HuH-7.5 (cell line): ENCODE measurements around the gene TTC23.
A peak's percentile ranks its signal among the peaks of the same experiment; 100 is the strongest.
"Not testable (repeated sequence)": the region's sequence is repeated elsewhere in the genome, so short reads cannot be mapped to it uniquely, and the experiment has no call there.

Experiments
- DNase-seq: peaks from one replicate; pipeline ENCODE4 v3.0.0; 2011; ENCODE audit warnings: low spot score

The TTC23 gene

GRCh38 chr15:99250001-99250400 lies 620 bp upstream of the TTC23 start:
- DNase-seq = no peak

- no peak for DNase-seq
These were observed 1.2 kb downstream of the TTC23 start for GRCh38 chr15:99248000-99248715.

GRCh38 chr15:99247062-99247461 lies 2.3 kb downstream of the TTC23 start:
- no peak for DNase-seq

GRCh38 chr15:99244306-99244705 lies 5.1 kb downstream of the TTC23 start:
- no peak for DNase-seq

- no peak for DNase-seq
These were observed 7.6 kb downstream of the TTC23 start for GRCh38 chr15:99241752-99242151.

GRCh38 chr15:99239545-99240198 lies 9.7 kb downstream of the TTC23 start:
- DNase-seq = no peak

- no peak for DNase-seq
These were observed 10.5 kb downstream of the TTC23 start for GRCh38 chr15:99238849-99239248.

- not testable (repeated sequence) for DNase-seq
These were observed 15.2 kb downstream of the TTC23 start for GRCh38 chr15:99234160-99234559.

GRCh38 chr15:99232740-99233139 lies 16.6 kb downstream of the TTC23 start:
- DNase-seq = no peak

GRCh38 chr15:99230867-99231266 lies 18.5 kb downstream of the TTC23 start:
- no peak for DNase-seq

- DNase-seq = no peak
These were observed 21.1 kb downstream of the TTC23 start for GRCh38 chr15:99228120-99228770.

GRCh38 chr15:99226802-99227201 lies 22.6 kb downstream of the TTC23 start:
- DNase-seq = no peak

- DNase-seq = no peak
These were observed 24.8 kb downstream of the TTC23 start for GRCh38 chr15:99224372-99225214.

GRCh38 chr15:99213187-99213811 lies 36.1 kb downstream of the TTC23 start:
- peak; percentile 41 for DNase-seq

GRCh38 chr15:99212406-99212805 lies 37.0 kb downstream of the TTC23 start:
- no peak for DNase-seq

- no peak for DNase-seq
These were observed 37.5 kb downstream of the TTC23 start for GRCh38 chr15:99211926-99212325.

- DNase-seq = no peak
These were observed 39.0 kb downstream of the TTC23 start for GRCh38 chr15:99210334-99210733.

- DNase-seq = no peak
These were observed 40.1 kb downstream of the TTC23 start for GRCh38 chr15:99209326-99209725.

- DNase-seq = no peak
These were observed 41.7 kb downstream of the TTC23 start for GRCh38 chr15:99207672-99208071.

- no peak for DNase-seq
These were observed 47.2 kb downstream of the TTC23 start for GRCh38 chr15:99202176-99202552.

GRCh38 chr15:99201408-99202175 lies 47.8 kb downstream of the TTC23 start:
- DNase-seq = no peak
